Sigmoid colon (tissue), 7 donors: ENCODE data around the gene KLF14. TPM values are rescaled to one million over a fixed set of nuclear protein-coding genes. Genes with fewer than 3 reads are reported as not detected.
"Not testable (repeated sequence)": the region's sequence is repeated elsewhere in the genome, so short reads cannot be mapped to it uniquely, and the experiment has no call there.

Experiments
- DNase-seq: peaks from one replicate; pipeline ENCODE4 v3.0.0-alpha.2; 2019
- H3K27ac ChIP-seq, 4 donors: fragments of 200-600 bp; sonication (generic); one replicate each; pipeline ENCODE4 v1.5.1; 2016 to 2019; ENCODE audit warnings: mild to moderate bottlenecking in 1 of 4
- H3K27me3 ChIP-seq, 3 donors: fragments of 200-600 bp; sonication (generic); one replicate each; pipeline ENCODE4 v1.5.1; 2019; ENCODE audit warnings: mild to moderate bottlenecking in 1 of 3
- H3K36me3 ChIP-seq, 4 donors: fragments of 200-600 bp; sonication (generic); one replicate each; pipeline ENCODE4 v1.5.1; 2016 to 2019
- H3K4me1 ChIP-seq, 4 donors: fragments of 200-600 bp; sonication (generic); one replicate each; pipeline ENCODE4 v1.5.1; 2017 to 2019
- H3K4me3 ChIP-seq, 4 donors: fragments of 200-600 bp; sonication (generic); one replicate each; pipeline ENCODE4 v1.5.1; 2017 to 2019; ENCODE audit warnings: mild to moderate bottlenecking in 2 of 4, moderate library complexity in 1 of 4
- H3K9me3 ChIP-seq, 4 donors: fragments of 200-600 bp in 3 of 4; sonication (generic) in 3 of 4; one replicate each; pipeline versions ENCODE4 v1.5.1 to v1.6.1; 2013 to 2019
- CTCF ChIP-seq, 4 experiments: fragments of 450-650 bp in 3 of 4; fragments of 200-600 bp in 1 of 4; IDR thresholded peaks; one replicate each; pipeline ENCODE4 v1.5.1; 2016 to 2019; ENCODE audit warnings: antibody characterized with exemption in 4 of 4, mild to moderate bottlenecking in 3 of 4, moderate library complexity in 2 of 4
- EP300 ChIP-seq, 4 donors: sonication (generic); formaldehyde crosslinking; IDR thresholded peaks; one replicate each; pipeline ENCODE4 v1.6.1; 2017; ENCODE audit warnings: antibody characterized with exemption in 4 of 4
- POLR2A ChIP-seq, 2 donors: fragments of 450-650 bp; IDR thresholded peaks; one replicate each; pipeline ENCODE4 v1.6.1; 2016; ENCODE audit warnings: antibody characterized with exemption in 2 of 2, mild to moderate bottlenecking in 2 of 2, moderate library complexity in 2 of 2
- POLR2AphosphoS5 ChIP-seq, 4 donors: sonication (generic); formaldehyde crosslinking; IDR thresholded peaks; one replicate each; pipeline ENCODE4 v1.6.1; 2017; ENCODE audit warnings: antibody characterized with exemption in 4 of 4
- WGBS, 2 donors: extraction: QIAGEN DNeasy Blood & Tissue Kit; methylation state at CpG; one replicate each; pipeline ENCODE4 v1.1.7; 2013; 5-methylcytosine and 5-hydroxymethylcytosine counted together
- intact Hi-C: fragments of 100-400 bp; cut with DNase I; formaldehyde crosslinking; loops from one replicate; pipeline ENCODE4 v1.15.1; 2023
- polyA plus RNA-seq, 3 donors: library from polyadenylated mRNA; stranded (reverse); fragments of 200-250 nt; gene quantifications; one replicate each; pipeline ENCODE4 v1.2.3, GENCODE V29; 2013
- total RNA-seq, 4 donors: library from RNA; depleted of rRNA; stranded (reverse); fragments of >200 nt; gene quantifications; one replicate each; pipeline ENCODE4 v1.1.0, GENCODE V29; 2016
- donor health status: healthy with polysubstance abuse.
- donor health status: Bipolar disorder and iron deficiency.
- donor health status: healthy.

KLF14 gene
- total and polyA plus RNA-seq, 7 donors, result 0.03 TPM; not detected in 6

- 91 to 98% methylated on average over 1 of the region's 1 CpG for whole genome bisulfite sequencing, 2 donors
- DNase-seq, result no peak
- Histone ChIP-seq H3K4me1 (no peaks in the 10 kb centered on the region), H3K9me3 (no peaks in the 10 kb centered on the region), H3K27me3 (no peaks in the 10 kb centered on the region), H3K27ac (no peak overlapping the region), H3K4me3 (no peak overlapping the region), H3K36me3 (no peaks in the 10 kb centered on the region)
- intact Hi-C loops, result no loop called here
- no peak for TF ChIP-seq CTCF (IDR thresholded peaks at IDR 0.05)
- TF ChIP-seq POLR2AphosphoS5 (IDR thresholded peaks at IDR 0.05), result no peak
- TF ChIP-seq POLR2A (IDR thresholded peaks at IDR 0.05), result no peak
- TF ChIP-seq EP300 (IDR thresholded peaks at IDR 0.05), result no peak
Measured at GRCh38 chr7:130700760-130701159, 33.2 kb downstream of the KLF14 start.

GRCh38 chr7:130699686-130700085, 34.3 kb downstream of the KLF14 start:
- 50 to 61% methylated on average over 4 of the region's 4 CpGs for WGBS, 2 donors
- no peak for DNase-seq
- H3K36me3 ChIP-seq, result no peaks in the 10 kb centered on the region
- no peaks in the 10 kb centered on the region for H3K9me3 ChIP-seq
- TF ChIP-seq EP300 (IDR thresholded peaks at IDR 0.05) (no peak), CTCF (IDR thresholded peaks at IDR 0.05) (no peak), POLR2AphosphoS5 (IDR thresholded peaks at IDR 0.05) (no peak), POLR2A (IDR thresholded peaks at IDR 0.05) (no peak)
- H3K4me3 ChIP-seq, result no peak overlapping the region
- H3K27me3 ChIP-seq, result no peaks in the 10 kb centered on the region
- no peak overlapping the region for H3K27ac ChIP-seq
- H3K4me1 ChIP-seq, result no peaks in the 10 kb centered on the region
- intact Hi-C loops, result no loop called here

GRCh38 chr7:130697820-130698219, 36.2 kb downstream of the KLF14 start:
- no peak overlapping the region for H3K27ac ChIP-seq
- 71 to 81% methylated on average over 2 of the region's 2 CpGs for WGBS, 2 donors
- no peaks in the 10 kb centered on the region for H3K27me3 ChIP-seq
- DNase-seq, result no peak
- H3K36me3 ChIP-seq, result no peaks in the 10 kb centered on the region
- TF ChIP-seq CTCF (IDR thresholded peaks at IDR 0.05), result no peak
- TF ChIP-seq POLR2A (IDR thresholded peaks at IDR 0.05), result no peak
- no peak overlapping the region for H3K4me3 ChIP-seq
- H3K9me3 ChIP-seq, result no peaks in the 10 kb centered on the region
- intact Hi-C loops, result no loop called here
- H3K4me1 ChIP-seq, result no peaks in the 10 kb centered on the region

GRCh38 chr7:130695840-130696239, 38.2 kb downstream of the KLF14 start:
- H3K4me3 ChIP-seq, result no peak overlapping the region
- no peaks in the 10 kb centered on the region for H3K36me3 ChIP-seq
- TF ChIP-seq EP300 (IDR thresholded peaks at IDR 0.05) (no peak), POLR2A (IDR thresholded peaks at IDR 0.05) (no peak), POLR2AphosphoS5 (IDR thresholded peaks at IDR 0.05) (no peak), CTCF (IDR thresholded peaks at IDR 0.05) (peak in 2 of 4 experiments; percentile 13 to 19)
- no peak overlapping the region for H3K27ac ChIP-seq
- 54 to 56% methylated on average over 2 of the region's 2 CpGs for WGBS, 2 donors
- no peak for DNase-seq
- intact Hi-C loops, result no loop called here
- no peaks in the 10 kb centered on the region for H3K27me3 ChIP-seq
- no peaks in the 10 kb centered on the region for H3K9me3 ChIP-seq
- no peaks in the 10 kb centered on the region for H3K4me1 ChIP-seq

- 93 to 94% methylated on average over 1 of the region's 1 CpG for WGBS, 2 donors
- intact Hi-C loops, H3K4me1 ChIP-seq, H3K9me3 ChIP-seq, DNase-seq, H3K4me3 ChIP-seq, H3K36me3 ChIP-seq, H3K27ac ChIP-seq, H3K27me3 ChIP-seq: not testable (repeated sequence)
Measured at GRCh38 chr7:130692396-130692795, 41.6 kb downstream of the KLF14 start.
